GM23338 (cell line): ENCODE results near the gene ITFG1. TPM values are rescaled to one million over a fixed set of nuclear protein-coding genes. Genes with fewer than 3 reads are reported as not detected.

Experiments used
- ATAC-seq: fragments of 200-7000 bp; cut with Tn5 transposase; 3 replicates; pipeline ENCODE4 v1.9.1; 2020
- DNase-seq: peaks from one replicate; pipeline ENCODE4 v3.0.0-alpha.2; 2015; ENCODE audit warnings: low spot score
- H2AFZ ChIP-seq: fragments of 200-600 bp; sonication (generic); 2 replicates; pipeline ENCODE4 v1.8.0; 2016; ENCODE audit warnings: antibody characterized with exemption, mild to moderate bottlenecking, moderate library complexity
- H3F3A ChIP-seq: fragments of 200-600 bp; sonication (generic); replicated peaks from 2 replicates; pipeline ENCODE4 v1.8.0; 2017; ENCODE audit warnings: antibody characterized with exemption, mixed run types, low read depth
- H3K27ac ChIP-seq: fragments of 200-600 bp; sonication (generic); 2 replicates; pipeline ENCODE4 v1.6.1; 2016; ENCODE audit warnings: low read depth
- H3K27me3 ChIP-seq: fragments of 200-600 bp; sonication (generic); 2 replicates; pipeline ENCODE4 v1.8.0; 2016; ENCODE audit warnings: mild to moderate bottlenecking, mixed run types, moderate library complexity; ENCODE audit not compliant: insufficient read depth
- H3K36me3 ChIP-seq: fragments of 200-600 bp; sonication (generic); 2 replicates; pipeline ENCODE4 v1.8.0; 2016; ENCODE audit warnings: mild to moderate bottlenecking; ENCODE audit not compliant: insufficient read depth
- H3K4me1 ChIP-seq: fragments of 200-600 bp; sonication (generic); 2 replicates; pipeline ENCODE4 v1.8.0; 2016; ENCODE audit warnings: mild to moderate bottlenecking, moderate library complexity; ENCODE audit not compliant: insufficient read depth
- H3K4me2 ChIP-seq: fragments of 200-600 bp; sonication (generic); 2 replicates; pipeline ENCODE4 v1.7.1; 2017; ENCODE audit warnings: mixed run types
- H3K4me3 ChIP-seq: fragments of 200-600 bp; sonication (generic); 2 replicates; pipeline ENCODE4 v1.6.1; 2016; ENCODE audit warnings: mixed run types
- H3K79me2 ChIP-seq: fragments of 200-600 bp; sonication (generic); replicated peaks from 2 replicates; pipeline ENCODE4 v1.8.0; 2017; ENCODE audit warnings: mild to moderate bottlenecking; ENCODE audit not compliant: insufficient read depth
- H3K9me2 ChIP-seq: fragments of 200-600 bp; sonication (generic); 2 replicates; pipeline ENCODE4 v1.8.0; 2017; ENCODE audit not compliant: insufficient read depth
- H4K20me1 ChIP-seq: fragments of 200-600 bp; sonication (generic); replicated peaks from 2 replicates; pipeline ENCODE4 v1.8.0; 2017; ENCODE audit warnings: mild to moderate bottlenecking; ENCODE audit not compliant: insufficient read depth
- H3K27ac Mint-ChIP-seq: 2 replicates; pipeline ENCODE4 v1.8.0; 2020; ENCODE audit warnings: inconsistent platforms, mild to moderate bottlenecking, moderate library complexity, mixed read lengths
- H3K27me3 Mint-ChIP-seq: 3 replicates; pipeline ENCODE4 v1.8.0; 2022; ENCODE audit warnings: low read depth, mild to moderate bottlenecking, moderate library complexity, mixed read lengths, inconsistent platforms; ENCODE audit not compliant: insufficient read depth, poor library complexity
- H3K36me3 Mint-ChIP-seq: 3 replicates; pipeline ENCODE4 v1.8.0; 2021; ENCODE audit warnings: low read depth, mild to moderate bottlenecking, inconsistent platforms, moderate library complexity, mixed read lengths
- H3K4me1 Mint-ChIP-seq: 3 replicates; pipeline ENCODE4 v1.8.0; 2020; ENCODE audit warnings: mild to moderate bottlenecking, inconsistent platforms, mixed read lengths
- H3K4me3 Mint-ChIP-seq: 3 replicates; pipeline ENCODE4 v1.8.0; 2021; ENCODE audit warnings: moderate library complexity, mild to moderate bottlenecking, inconsistent platforms, mixed read lengths
- H3K9me3 Mint-ChIP-seq: 3 replicates; pipeline ENCODE4 v1.8.0; 2020; ENCODE audit warnings: moderate library complexity, mild to moderate bottlenecking, inconsistent platforms, mixed read lengths
- CREB1 ChIP-seq: fragments of 250-450 bp; sonication (Bioruptor Pico); IDR thresholded peaks from 2 replicates; pipeline ENCODE4 v1.5.0; 2020; ENCODE audit warnings: low read depth, mild to moderate bottlenecking, moderate library complexity
- CTCF ChIP-seq, 2 experiments: fragments of 200-600 bp in 1 of 2; sonication (generic) in 1 of 2; conservative IDR thresholded peaks; 2 replicates each; pipeline versions ENCODE4 v1.5.1 to v1.6.1; 2016 to 2017; ENCODE audit warnings: antibody characterized with exemption in 2 of 2, low read depth in 2 of 2, mild to moderate bottlenecking in 2 of 2, moderate library complexity in 1 of 2
- ETS1 ChIP-seq: IDR thresholded peaks from 2 replicates; pipeline ENCODE4 v1.6.1; 2016; ENCODE audit warnings: antibody characterized with exemption
- EZH2 ChIP-seq: fragments of 200-600 bp; sonication (generic); IDR thresholded peaks from one replicate; pipeline ENCODE4 v1.8.0; 2017; ENCODE audit warnings: antibody characterized with exemption, mild to moderate bottlenecking, low read depth; ENCODE audit not compliant: unreplicated experiment
- EZH2phosphoT487 ChIP-seq: fragments of 200-600 bp; sonication (generic); IDR thresholded peaks from one replicate; pipeline ENCODE4 v1.8.1; 2018; ENCODE audit warnings: antibody characterized with exemption; ENCODE audit not compliant: unreplicated experiment
- JUNB ChIP-seq: IDR thresholded peaks from one replicate; pipeline ENCODE4 v1.6.1; 2016; ENCODE audit warnings: antibody characterized with exemption; ENCODE audit not compliant: unreplicated experiment
- NANOG ChIP-seq: IDR thresholded peaks from 2 replicates; pipeline ENCODE4 v1.6.1; 2016; ENCODE audit warnings: antibody characterized with exemption, borderline replicate concordance
- POLR2AphosphoS5 ChIP-seq: IDR thresholded peaks from 2 replicates; pipeline ENCODE4 v1.6.1; 2016; ENCODE audit warnings: antibody characterized with exemption, low read depth
- REST ChIP-seq: IDR thresholded peaks from one replicate; pipeline ENCODE4 v1.6.1; 2018; ENCODE audit warnings: antibody characterized with exemption; ENCODE audit not compliant: unreplicated experiment
- STAT1 ChIP-seq: IDR thresholded peaks from one replicate; pipeline ENCODE4 v1.6.1; 2016; ENCODE audit warnings: antibody characterized with exemption; ENCODE audit not compliant: unreplicated experiment
- ZNF114 ChIP-seq: fragments of 250-450 bp; sonication (Bioruptor Pico); IDR thresholded peaks from 2 replicates; pipeline ENCODE4 v1.5.0; 2020; ENCODE audit warnings: mild to moderate bottlenecking, moderate library complexity
- ZNF331 ChIP-seq: fragments of 250-450 bp; sonication (Bioruptor Pico); IDR thresholded peaks from 2 replicates; pipeline ENCODE4 v1.5.0; 2020; ENCODE audit warnings: low read depth, mild to moderate bottlenecking, moderate library complexity
- ZNF462 ChIP-seq: fragments of 250-450 bp; sonication (Bioruptor Pico); IDR thresholded peaks from 2 replicates; pipeline ENCODE4 v1.5.0; 2020; ENCODE audit warnings: mild to moderate bottlenecking, moderate library complexity
- polyA plus RNA-seq: library from polyadenylated mRNA; unstranded; fragments of >200 nt; fragmentation: Nextera tagmentation; extraction: Ambion mirVana; gene quantifications from 2 replicates; pipeline ENCODE4 v1.2.1, GENCODE V29; 2016
- total RNA-seq: library from RNA; depleted of rRNA; stranded (reverse); fragments of >200 nt; shearing (Covaris generic); gene quantifications from 2 replicates; pipeline ENCODE4 v1.2.3, GENCODE V29; 2014

The ITFG1 gene
- total and polyA plus RNA-seq, 2 experiments from 2014 or later, result 18.5 to 26.9 TPM

GRCh38 chr16:47463771-47464624, 3.1 kb upstream of the ITFG1 start:
- Histone ChIP-seq H3K4me1 (peaks cover 22% of the 10 kb centered on the region), H3K27me3 (no peaks in the 10 kb centered on the region), H2AFZ (no peak overlapping the region), H3K27ac (no peak overlapping the region), H3K4me2 (peak overlapping the region; percentile 32; the same call in 1 of the 2 replicates), H3F3A (no peaks in the 10 kb centered on the region; the same call in 1 of the 2 replicates), H3K36me3 (no peaks in the 10 kb centered on the region), H3K79me2 (peaks cover 40% of the 10 kb centered on the region), H4K20me1 (no peaks in the 10 kb centered on the region; the same call in 1 of the 2 replicates), H3K4me3 (no peak overlapping the region), H3K9me2 (no peaks in the 10 kb centered on the region)
- no peak for DNase-seq
- peaks cover 28% of the 10 kb centered on the region for H3K4me1 Mint-ChIP-seq
- H3K36me3 Mint-ChIP-seq, result peaks cover 3% of the 10 kb centered on the region; the same call in 1 of the 3 replicates
- H3K4me3 Mint-ChIP-seq, result no peak overlapping the region
- peaks cover 7% of the 10 kb centered on the region for H3K27me3 Mint-ChIP-seq
- no peak for ATAC-seq
- no peak overlapping the region for H3K27ac Mint-ChIP-seq
- no peaks in the 10 kb centered on the region for H3K9me3 Mint-ChIP-seq
- no peak for TF ChIP-seq CREB1
- no peak for TF ChIP-seq ZNF331
- no peak for TF ChIP-seq JUNB
- TF ChIP-seq EZH2, result no peak
- no peak for TF ChIP-seq REST
- no peak for TF ChIP-seq ETS1
- no peak for TF ChIP-seq POLR2AphosphoS5
- TF ChIP-seq STAT1, result no peak
- no peak for TF ChIP-seq CTCF (conservative IDR thresholded peaks at IDR 0.05; ENCODE audit: low read depth in 2 of 2)
- no peak for TF ChIP-seq NANOG
- no peak for TF ChIP-seq EZH2phosphoT487
- no peak for TF ChIP-seq ZNF114 (CRISPR knock-in tag)
- no peak for TF ChIP-seq ZNF462 (CRISPR knock-in tag)
